ENCODE data around the gene LRRC9. TPM values are rescaled to one million over a fixed set of nuclear protein-coding genes. Genes with fewer than 3 reads are reported as not detected.

Gene LRRC9
- total RNA-seq, 1 donor from 2014 or later, result 3.0 TPM

Other genes starting within 250 kb of the LRRC9 start
- 846 TPM for gene RTN1, start 49.4 kb upstream of the LRRC9 start, total RNA-seq
- 115 TPM for gene PCNX4, start 171.8 kb downstream of the LRRC9 start, total RNA-seq
- 34.4 TPM for gene DHRS7, start 245.3 kb downstream of the LRRC9 start, total RNA-seq

All from temporal lobe (tissue), 1 donor.